ENCODE results near the gene DYNC2I2.

DYNC2I2 gene

GRCh38 chr9:128636024-128636390, 20.6 kb downstream of the DYNC2I2 start:
- DNase-seq (ENCODE audit: low read depth, low spot score): no peak

DNA sequence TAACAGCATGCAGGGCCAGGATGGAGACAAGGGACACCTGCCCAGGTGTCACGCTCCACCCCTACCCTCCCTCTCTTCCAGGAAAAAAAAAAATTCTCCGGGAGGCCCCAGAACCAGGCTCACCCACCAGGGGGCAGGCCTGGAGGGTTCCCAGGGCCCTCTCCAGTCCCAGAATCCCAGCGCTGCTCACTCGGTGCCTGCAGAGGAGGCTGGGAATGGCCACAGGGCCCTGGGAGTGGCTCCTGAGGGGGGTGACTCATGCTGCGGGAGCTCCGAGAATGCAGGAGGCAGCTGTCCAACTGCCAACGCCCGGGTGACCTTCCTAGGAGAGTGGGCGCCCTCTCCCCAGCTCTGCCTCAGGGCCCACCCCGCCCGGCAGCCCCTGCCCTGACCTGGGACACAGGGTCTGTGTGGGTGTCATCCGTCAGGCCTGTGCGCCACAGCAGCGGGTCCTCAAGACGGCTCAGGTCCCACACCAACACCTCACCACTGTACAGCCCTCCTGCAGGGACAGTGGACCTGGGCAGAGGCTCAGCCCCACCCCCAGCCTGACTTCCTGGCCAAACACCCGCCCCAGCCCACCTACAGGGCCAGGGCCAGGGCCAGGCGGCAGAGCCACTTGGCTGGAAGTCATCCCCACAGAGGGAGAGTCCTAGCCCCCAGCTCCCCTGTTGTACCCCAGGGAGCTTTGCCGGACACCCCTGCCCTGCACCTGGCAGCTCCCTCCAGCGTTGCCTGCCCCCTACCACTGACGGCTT, 21.2 kb downstream of the DYNC2I2 start:
- DNase-seq (ENCODE audit: low read depth, low spot score): no peak

- no peak for DNase-seq (ENCODE audit: low read depth, low spot score)
Measured at GRCh38 chr9:128634651-128635262, 21.9 kb downstream of the DYNC2I2 start.

DNA sequence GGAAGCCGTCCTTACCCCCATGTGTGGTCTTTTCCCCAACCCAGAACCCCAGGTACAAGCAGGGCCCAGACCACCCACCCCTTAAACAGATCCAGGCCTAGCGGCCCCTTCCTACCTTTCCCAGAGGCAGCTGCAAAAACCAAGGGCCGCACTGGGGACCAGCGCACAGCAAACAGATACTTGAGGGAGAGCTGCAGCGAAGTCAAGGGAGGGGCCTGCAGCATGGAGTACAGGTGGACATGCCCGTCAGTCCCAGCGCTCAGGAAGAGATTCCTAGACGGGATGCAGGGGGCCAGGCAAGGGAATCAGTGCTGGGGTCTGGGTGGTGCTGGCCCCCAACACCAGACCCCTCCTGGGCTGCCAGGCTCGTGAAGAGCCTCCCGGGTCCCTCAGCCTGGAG, 22.5 kb downstream of the DYNC2I2 start:
- DNase-seq (ENCODE audit: low read depth, low spot score): no peak

DNA sequence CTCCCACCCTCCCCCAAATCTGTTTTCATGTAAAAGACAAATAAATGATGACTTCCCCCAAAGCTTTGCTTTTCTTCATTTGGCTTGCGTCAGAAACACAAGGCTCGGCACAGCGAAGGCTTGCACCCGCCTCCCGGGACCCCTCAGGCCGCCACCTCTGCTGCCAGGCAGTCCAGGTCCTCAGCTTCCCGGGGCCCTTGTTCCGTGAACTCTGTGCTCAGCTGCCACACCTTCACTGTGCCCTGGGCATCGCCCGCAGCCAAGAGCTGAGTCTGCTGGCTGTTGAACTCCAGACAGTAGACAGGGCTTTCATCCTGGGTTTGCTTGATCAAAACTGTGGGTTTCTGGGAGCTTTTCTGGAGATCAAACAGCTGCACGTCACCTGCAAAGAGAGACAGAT, 23.0 kb downstream of the DYNC2I2 start:
- DNase-seq (ENCODE audit: low read depth, low spot score): no peak

DNA sequence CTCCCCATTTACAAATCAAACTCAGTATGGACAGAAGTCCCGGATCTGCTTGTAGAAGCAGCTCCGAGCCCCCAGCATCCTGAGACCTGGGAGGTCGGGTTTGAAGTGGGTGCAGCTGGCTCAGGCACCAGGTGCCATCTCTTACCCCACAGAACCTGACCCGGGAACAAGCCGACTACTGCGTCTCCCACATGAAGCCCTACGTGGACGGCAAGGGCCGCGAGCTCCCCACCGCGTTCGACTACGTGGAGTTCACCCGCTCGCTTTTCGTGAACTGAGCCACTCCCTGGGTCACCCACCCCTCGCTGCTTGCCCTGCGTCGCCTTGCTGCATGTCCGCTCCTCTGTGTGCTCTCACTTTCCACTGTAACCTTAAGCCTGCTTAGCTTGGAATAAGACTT, 23.6 kb downstream of the DYNC2I2 start:
- DNase-seq (ENCODE audit: low read depth, low spot score): no peak

DNA sequence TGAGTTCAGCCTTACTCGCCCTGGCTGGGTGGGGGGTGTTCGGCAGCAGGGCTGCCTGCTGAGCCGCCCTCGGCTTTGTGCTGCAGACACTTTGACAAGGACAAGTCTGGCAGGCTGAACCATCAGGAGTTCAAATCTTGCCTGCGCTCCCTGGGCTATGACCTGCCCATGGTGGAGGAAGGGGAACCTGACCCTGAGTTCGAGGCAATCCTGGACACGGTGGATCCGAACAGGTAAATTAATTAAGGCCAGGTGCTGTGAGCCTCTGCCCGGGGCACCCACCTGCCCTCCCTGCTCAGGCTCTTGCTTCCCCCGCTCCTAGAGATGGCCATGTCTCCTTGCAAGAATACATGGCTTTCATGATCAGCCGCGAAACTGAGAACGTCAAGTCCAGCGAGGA, 24.2 kb downstream of the DYNC2I2 start:
- no peak for DNase-seq (ENCODE audit: low read depth, low spot score)

- DNase-seq (ENCODE audit: low read depth, low spot score): no peak
Measured at GRCh38 chr9:128632066-128632465, 24.6 kb downstream of the DYNC2I2 start.

GRCh38 chr9:128631636-128632035, 25.0 kb downstream of the DYNC2I2 start:
- DNase-seq (ENCODE audit: low read depth, low spot score): no peak

DNA sequence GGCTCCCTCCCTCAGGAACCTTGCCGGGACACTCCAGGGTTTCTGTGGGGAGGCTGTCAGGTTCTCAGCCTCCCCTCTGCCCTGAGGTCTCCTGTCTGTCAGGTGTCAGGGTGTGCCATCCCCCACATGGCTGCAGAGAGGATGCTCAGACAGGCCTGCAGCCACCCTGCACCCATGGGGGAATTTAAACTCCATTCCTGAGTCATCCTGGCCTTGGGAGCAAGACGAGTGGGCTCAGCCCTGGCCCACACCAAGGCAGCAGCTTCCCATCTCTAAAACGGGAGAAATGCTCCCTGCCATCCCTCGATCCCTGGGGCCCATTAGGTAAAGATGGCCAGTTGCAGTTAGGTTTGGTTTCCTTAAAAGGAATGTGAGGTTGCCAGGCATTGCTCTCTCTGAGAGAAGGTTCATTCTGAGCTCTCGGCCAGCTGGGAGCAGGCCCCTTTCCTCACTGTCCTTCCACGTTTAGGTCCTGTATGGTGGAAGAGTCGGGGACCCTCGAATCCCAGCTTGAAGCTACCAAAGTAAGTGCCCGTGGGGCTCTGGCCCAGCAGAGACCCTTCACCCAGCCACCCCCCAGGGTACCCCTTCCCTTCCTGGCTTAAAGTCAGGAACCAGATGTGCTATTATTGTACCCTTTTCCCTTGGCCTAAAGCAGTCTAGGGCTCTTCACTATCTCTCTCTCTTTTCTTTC, 26.6 kb downstream of the DYNC2I2 start:
- DNase-seq (ENCODE audit: low read depth, low spot score): no peak

DNA sequence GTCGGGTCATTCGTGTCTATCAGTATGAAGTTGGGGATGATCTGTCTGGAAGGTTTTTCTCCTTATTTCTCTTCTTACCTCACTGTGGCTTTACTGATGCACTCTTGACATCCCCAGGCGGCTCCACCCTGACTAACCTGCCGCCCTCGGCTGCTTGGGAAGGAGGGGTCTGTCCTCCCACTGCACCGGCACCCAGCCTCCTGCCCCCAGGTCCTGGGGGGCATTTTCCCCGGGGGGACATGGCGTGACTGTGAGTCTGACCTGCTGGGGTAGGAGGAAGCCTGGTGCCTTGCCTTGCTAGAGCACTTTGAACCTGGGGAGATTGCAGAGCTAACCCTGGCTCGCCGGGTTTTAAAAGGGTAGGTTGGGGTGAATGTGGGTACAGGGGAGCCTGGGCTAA, 27.5 kb downstream of the DYNC2I2 start:
- DNase-seq (ENCODE audit: low read depth, low spot score): no peak

DNA sequence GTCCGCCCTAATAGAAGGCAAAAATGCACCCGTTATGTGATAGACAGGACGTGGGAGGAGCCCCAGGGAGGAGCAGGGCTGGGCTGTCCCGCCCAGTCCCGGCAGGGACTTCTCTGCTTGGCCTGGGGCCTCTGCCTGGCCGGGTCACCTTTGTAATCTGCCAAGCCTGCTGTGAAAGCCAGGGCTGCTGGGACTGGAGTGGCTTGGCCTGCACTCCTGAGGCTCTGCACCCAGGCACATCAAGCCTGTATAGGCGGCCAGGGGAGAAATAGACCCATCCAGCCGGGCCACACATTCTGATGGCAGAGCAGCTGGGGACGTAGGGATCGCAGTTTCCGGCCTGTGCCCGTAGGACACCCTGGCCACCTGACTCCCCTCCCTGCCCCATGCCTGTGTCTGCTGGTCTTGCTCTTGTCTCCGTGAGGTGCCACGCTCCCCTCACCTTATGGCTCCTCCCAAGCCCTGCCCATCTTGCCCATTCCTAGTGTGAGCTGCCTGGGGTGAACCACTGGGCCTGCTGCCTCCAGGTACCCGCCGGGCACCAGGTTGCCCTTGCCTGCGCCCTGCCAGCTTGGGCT, 28.1 kb downstream of the DYNC2I2 start:
- DNase-seq (ENCODE audit: low read depth, low spot score): no peak

DNA sequence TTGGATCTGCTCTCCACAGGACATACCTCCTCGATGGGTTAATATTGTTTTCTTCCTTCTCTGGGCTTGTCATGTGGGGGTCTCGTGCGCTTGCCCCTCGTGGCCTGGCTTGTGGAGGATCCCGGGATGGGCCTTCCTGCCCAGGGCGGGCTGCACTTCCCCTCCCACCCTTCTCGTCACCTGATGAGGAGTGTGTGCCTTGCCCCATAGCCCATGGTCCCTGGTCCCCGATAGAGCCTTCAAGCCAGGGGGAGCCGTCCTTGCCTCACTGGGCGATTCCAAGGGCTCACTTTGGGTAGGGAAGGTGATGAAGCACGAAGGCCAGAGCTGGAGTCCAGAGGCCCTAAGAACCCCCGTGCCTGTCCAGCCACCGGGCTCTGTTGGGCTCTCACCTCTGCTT, 28.7 kb downstream of the DYNC2I2 start:
- DNase-seq (ENCODE audit: low read depth, low spot score): no peak

- no peak for DNase-seq (ENCODE audit: low read depth, low spot score)
Measured at GRCh38 chr9:128627127-128627715, 29.4 kb downstream of the DYNC2I2 start.

- DNase-seq (ENCODE audit: low read depth, low spot score): no peak
Measured at GRCh38 chr9:128626181-128626580, 30.5 kb downstream of the DYNC2I2 start.

DNA sequence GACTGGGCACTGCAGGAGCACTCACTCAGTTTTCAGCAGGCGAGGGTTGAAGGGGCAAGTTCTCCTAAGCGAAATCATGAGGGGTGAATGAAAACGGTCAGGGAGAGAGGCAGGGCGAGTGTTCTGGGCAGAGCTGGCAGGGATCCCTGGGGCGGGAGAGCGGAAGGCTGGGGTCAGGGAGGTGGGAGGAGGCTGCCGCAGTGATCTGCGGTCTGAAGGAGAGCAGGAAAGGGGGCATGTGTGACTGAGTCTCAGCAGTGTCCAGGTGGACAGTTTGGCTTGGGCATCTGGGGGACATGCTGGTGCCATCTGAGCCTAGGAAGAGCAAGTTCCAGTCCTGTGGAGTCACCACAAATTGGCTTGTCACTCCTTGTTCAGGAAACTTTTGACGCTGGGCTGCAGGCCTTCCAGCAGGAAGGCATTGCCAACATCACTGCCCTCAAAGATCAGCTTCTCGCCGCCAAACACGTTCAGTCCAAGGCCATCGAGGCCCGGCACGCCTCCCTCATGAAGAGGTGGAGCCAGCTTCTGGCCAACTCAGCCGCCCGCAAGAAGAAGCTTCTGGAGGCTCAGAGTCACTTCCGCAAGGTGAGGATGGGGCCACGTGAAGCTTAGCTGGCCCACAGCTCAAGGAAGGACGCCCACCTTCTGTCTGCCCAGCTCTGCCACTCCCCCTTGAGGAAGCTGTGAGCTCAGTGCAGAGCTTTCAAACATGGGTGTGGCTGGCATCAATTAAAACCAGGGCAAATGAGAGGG, 31.1 kb downstream of the DYNC2I2 start:
- no peak for DNase-seq (ENCODE audit: low read depth, low spot score)

GRCh38 chr9:128624566-128624965, 32.1 kb downstream of the DYNC2I2 start:
- DNase-seq (ENCODE audit: low read depth, low spot score): no peak

DNA sequence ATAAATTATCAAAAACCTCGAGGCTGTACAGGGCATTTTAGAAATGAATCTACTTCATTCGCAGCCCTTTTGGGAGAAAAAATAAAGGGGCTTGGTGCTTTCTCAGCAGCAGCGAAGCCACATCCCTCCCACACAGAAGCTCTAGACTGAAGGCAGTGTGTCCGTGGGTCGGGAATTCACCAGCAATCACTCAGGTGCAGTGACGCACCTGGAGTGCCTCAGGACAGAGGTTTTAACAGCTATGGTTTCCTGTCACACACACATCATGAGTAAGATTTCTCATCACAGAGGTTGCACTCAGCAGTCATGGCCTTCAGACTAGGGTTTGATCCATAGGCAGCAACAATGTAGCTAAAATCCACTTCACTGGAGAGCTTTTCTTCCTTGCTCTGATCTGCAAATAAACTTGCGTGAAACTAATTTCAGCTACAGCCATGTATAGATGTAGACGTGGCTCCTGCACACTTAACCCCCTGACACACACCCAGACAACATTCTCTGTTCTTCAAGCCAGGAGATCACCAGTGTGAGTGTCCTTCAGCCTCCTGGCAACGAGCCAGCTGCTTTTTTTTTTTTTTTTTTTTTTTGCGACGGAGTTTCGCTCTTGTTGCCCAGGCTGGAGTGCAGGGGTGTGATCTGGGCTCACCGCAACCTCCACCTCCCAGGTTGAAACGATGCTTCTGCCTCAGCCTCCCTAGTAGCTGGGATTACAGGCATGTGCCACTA, 34.8 kb downstream of the DYNC2I2 start:
- DNase-seq (ENCODE audit: low read depth, low spot score): no peak

- no peak for DNase-seq (ENCODE audit: low read depth, low spot score)
Measured at GRCh38 chr9:128619779-128620178, 36.9 kb downstream of the DYNC2I2 start.

- DNase-seq (ENCODE audit: low read depth, low spot score): no peak
Measured at GRCh38 chr9:128619127-128619526, 37.5 kb downstream of the DYNC2I2 start.

GRCh38 chr9:128617943-128618342, 38.7 kb downstream of the DYNC2I2 start:
- DNase-seq (ENCODE audit: low read depth, low spot score): no peak
